ENCODE measurements around the gene CLECL1. TPM values are rescaled to one million over a fixed set of nuclear protein-coding genes. Genes with fewer than 3 reads are reported as not detected.

CLECL1 gene
- total and polyA plus RNA-seq, 2 of the 13 experiments (the other 11 are each of a cell fraction or from before 2014, with no cell fraction given), result not detected

- no peak for DNase-seq (ENCODE audit: low spot score)
- Histone ChIP-seq H4K20me1 (ENCODE audit: insufficient read depth, low read length) (no peaks in the 10 kb centered on the region), H3K4me3 (replicated peaks in 1 of 3; ENCODE audit: insufficient read depth in 1 of 3, low read depth in 2 of 3, low read length in 3 of 3) (no peak overlapping the region), H3K9me3 (ENCODE audit: low read length) (no peaks in the 10 kb centered on the region), H3K79me2 (ENCODE audit: insufficient read depth, low read length) (no peaks in the 10 kb centered on the region), H3K9ac (ENCODE audit: insufficient read depth, low read depth, low read length) (no peak overlapping the region), H3K36me3 (replicated peaks in 1 of 2; ENCODE audit: control insufficient read depth in 1 of 2, insufficient read depth in 2 of 2, low read length in 2 of 2) (no peaks in the 10 kb centered on the region), H3K27ac (ENCODE audit: extremely low read length, insufficient read depth, low read length) (no peak overlapping the region), H2AFZ (ENCODE audit: low read length) (no peak overlapping the region), H3K4me1 (ENCODE audit: insufficient read depth, low read length) (no peaks in the 10 kb centered on the region), H3K27me3 (ENCODE audit: control insufficient read depth in 1 of 2, insufficient read depth in 2 of 2, low read length in 2 of 2) (0 out of 5 replicates have a peak, but pooled peaks cover 0 to 3% of the 10 kb centered on the region in 2 experiments), H3K4me2 (ENCODE audit: low read depth, low read length) (no peak overlapping the region)
- ATAC-seq, result no peak
- in situ Hi-C loops (cut with HindIII; ENCODE audit: extremely low pct_ligation_motif_present, low pct_unique_long_range_greater_than_20kb) (no loop called here), intact Hi-C loops (cut with micrococcal nuclease; ENCODE audit: unreplicated experiment) (no loop called here)
- no peak for FAIRE-seq
- BruUV-seq (replicated peaks), result no TSS peak
- ChIA-PET POLR2A (no interaction called here), CTCF (ENCODE audit: low intra/inter-chr PET ratio, low total read pairs) (no interaction called here)
- TF ChIP-seq HNF1A (IDR thresholded peaks at IDR 0.05; ENCODE audit: low read depth) (no peak), HNF1A (CRISPR knock-in tag; IDR thresholded peaks at IDR 0.05; ENCODE audit: borderline replicate concordance) (no peak), TEF (CRISPR knock-in tag; IDR thresholded peaks at IDR 0.05) (no peak), BRF2 (CRISPR knock-in tag; IDR thresholded peaks at IDR 0.05) (no peak), PHB2 (IDR thresholded peaks at IDR 0.05; ENCODE audit: partially characterized antibody) (no peak), CCDC6 (CRISPR knock-in tag; IDR thresholded peaks at IDR 0.05) (no peak), ZZZ3 (CRISPR knock-in tag; IDR thresholded peaks at IDR 0.05; ENCODE audit: borderline replicate concordance) (no peak), ZNF431 (CRISPR knock-in tag; IDR thresholded peaks at IDR 0.05; ENCODE audit: borderline replicate concordance, low read depth) (no peak), EZH2 (conservative IDR thresholded peaks at IDR 0.05; ENCODE audit: low read depth, low read length) (no peak), MEF2D (CRISPR knock-in tag; IDR thresholded peaks at IDR 0.05) (no peak), ZBTB42 (CRISPR knock-in tag; IDR thresholded peaks at IDR 0.05) (no peak), HOXA9 (CRISPR knock-in tag; IDR thresholded peaks at IDR 0.05; ENCODE audit: borderline replicate concordance) (no peak), ZNF253 (CRISPR knock-in tag; IDR thresholded peaks at IDR 0.05; ENCODE audit: borderline replicate concordance) (no peak), TOPORS (CRISPR knock-in tag; IDR thresholded peaks at IDR 0.05) (no peak), POLR2AphosphoS2 (IDR thresholded peaks at IDR 0.05; ENCODE audit: low read depth, low read length) (no peak)
Observed at GRCh38 chr12:9729082-9729481, 3.8 kb downstream of the CLECL1 start.

All from HepG2 (cell line).